Activated CD4-positive, alpha-beta T cell treated with anti-CD3 and anti-CD28 coated beads, Interleukin-10, Interleukin-2, amounts not matched to agents 100 ng/mL and 50 ng/mL, durations not matched to agents 16 hours and 8 hours (primary cell): ENCODE results near the gene DLGAP5.

ENCODE experiments used
- DNase-seq: peaks from one replicate; pipeline ENCODE4 v3.0.0-alpha.2; 2020

DLGAP5 gene

GRCh38 chr14:55191203-55192053 lies at the start of gene DLGAP5:
TSS of gene DLGAP5 (minus strand) at chr14:55191585. CDS start at chr14:55189179, 2,406 bp downstream.
- DNase-seq = peak; percentile 98

- DNase-seq = no peak
Measured at GRCh38 chr14:55240526-55241178, 49.3 kb upstream of the DLGAP5 start.

- no peak for DNase-seq
Measured at GRCh38 chr14:55239320-55239719, 47.9 kb upstream of the DLGAP5 start.

GRCh38 chr14:55238019-55238680 lies 46.8 kb upstream of the DLGAP5 start:
- no peak for DNase-seq

GRCh38 chr14:55233591-55233990 lies 42.2 kb upstream of the DLGAP5 start:
- no peak for DNase-seq

- DNase-seq = no peak
Measured at GRCh38 chr14:55228261-55228660, 36.9 kb upstream of the DLGAP5 start.

GRCh38 chr14:55223364-55223763 lies 32.0 kb upstream of the DLGAP5 start:
- no peak for DNase-seq

GRCh38 chr14:55221968-55222367 lies 30.6 kb upstream of the DLGAP5 start:
- DNase-seq = no peak

GRCh38 chr14:55221186-55221585 lies 29.8 kb upstream of the DLGAP5 start:
- peak; percentile 55 for DNase-seq

- DNase-seq = no peak
Measured at GRCh38 chr14:55220230-55220629, 28.8 kb upstream of the DLGAP5 start.

GRCh38 chr14:55212634-55213033 lies 21.2 kb upstream of the DLGAP5 start:
- DNase-seq = no peak

GRCh38 chr14:55207832-55208231 lies 16.4 kb upstream of the DLGAP5 start:
- no peak for DNase-seq

GRCh38 chr14:55206175-55206693 lies 14.8 kb upstream of the DLGAP5 start:
- no peak for DNase-seq

GRCh38 chr14:55201219-55202101 lies 10.1 kb upstream of the DLGAP5 start:
- DNase-seq = no peak

- no peak for DNase-seq
Measured at GRCh38 chr14:55200651-55201050, 9.3 kb upstream of the DLGAP5 start.

- DNase-seq = no peak
Measured at GRCh38 chr14:55198749-55199148, 7.4 kb upstream of the DLGAP5 start.

GRCh38 chr14:55194656-55195355 lies 3.4 kb upstream of the DLGAP5 start:
- no peak for DNase-seq

GRCh38 chr14:55192054-55192621 lies 753 bp upstream of the DLGAP5 start:
- no peak for DNase-seq

- DNase-seq = no peak
Measured at GRCh38 chr14:55190906-55191202, 531 bp downstream of the DLGAP5 start.

GRCh38 chr14:55188686-55189295 lies 2.6 kb downstream of the DLGAP5 start:
- no peak for DNase-seq

GRCh38 chr14:55180434-55180833 lies 11.0 kb downstream of the DLGAP5 start:
- DNase-seq = no peak
